Urothelium cell line (cell line): Measurements from ENCODE around the gene LZTFL1.

Experiments
- DNase-seq: peaks from one replicate; pipeline ENCODE4 v3.0.0; 2011; ENCODE audit warnings: low spot score, mixed read lengths
- FAIRE-seq: peaks from 2 replicates; lab custom pipeline; 2011; peaks lifted over from hg19 to GRCh38; lab: Jason Lieb, UNC

Gene LZTFL1

DNA sequence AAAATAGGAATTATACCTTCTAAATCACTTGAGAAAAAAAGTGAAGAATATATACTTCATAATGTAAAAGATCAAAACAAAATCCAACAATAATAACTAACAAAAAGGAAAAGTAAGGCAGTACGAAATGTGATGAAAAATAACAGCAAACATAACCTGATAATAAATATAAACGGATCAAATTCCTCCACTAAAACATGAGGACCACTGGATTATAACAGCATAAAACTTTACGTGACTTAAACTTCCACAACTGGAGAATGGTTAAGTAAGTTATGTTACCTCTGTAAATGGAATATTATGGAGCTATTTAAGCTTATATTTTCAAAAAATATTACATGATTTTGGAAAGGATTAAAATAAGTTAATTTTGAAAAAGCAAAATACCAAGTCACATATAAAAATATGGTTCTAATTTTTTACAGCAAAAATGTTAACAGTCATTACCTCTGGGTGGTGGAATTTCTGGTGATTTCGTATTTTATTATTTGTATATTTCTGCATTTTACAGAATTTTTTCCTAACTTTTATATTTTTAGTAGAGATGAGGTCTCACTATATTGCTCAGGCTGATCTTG, 52.6 kb downstream of the LZTFL1 start:
- FAIRE-seq = no peak
- no peak for DNase-seq

DNA sequence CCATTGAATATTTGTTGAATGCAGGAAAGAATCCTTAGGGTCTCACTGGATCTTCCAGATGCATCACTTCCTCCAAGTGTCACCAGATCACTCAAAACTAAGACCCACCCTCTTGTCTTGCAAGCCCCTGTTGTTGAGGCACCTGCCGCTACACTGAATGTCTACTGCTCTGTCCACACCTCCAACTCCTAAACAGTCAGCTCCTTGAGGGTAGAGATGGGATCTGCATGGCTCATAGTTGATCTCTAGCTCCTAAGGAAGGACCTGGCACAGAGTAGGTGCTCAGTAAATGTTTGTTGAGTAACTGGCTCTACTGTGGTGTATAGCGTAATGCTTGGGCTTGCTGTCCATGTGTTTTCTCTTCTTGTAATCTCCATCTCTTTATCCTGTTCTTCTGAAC, 54.4 kb downstream of the LZTFL1 start:
- FAIRE-seq = no peak
- no peak for DNase-seq

DNA sequence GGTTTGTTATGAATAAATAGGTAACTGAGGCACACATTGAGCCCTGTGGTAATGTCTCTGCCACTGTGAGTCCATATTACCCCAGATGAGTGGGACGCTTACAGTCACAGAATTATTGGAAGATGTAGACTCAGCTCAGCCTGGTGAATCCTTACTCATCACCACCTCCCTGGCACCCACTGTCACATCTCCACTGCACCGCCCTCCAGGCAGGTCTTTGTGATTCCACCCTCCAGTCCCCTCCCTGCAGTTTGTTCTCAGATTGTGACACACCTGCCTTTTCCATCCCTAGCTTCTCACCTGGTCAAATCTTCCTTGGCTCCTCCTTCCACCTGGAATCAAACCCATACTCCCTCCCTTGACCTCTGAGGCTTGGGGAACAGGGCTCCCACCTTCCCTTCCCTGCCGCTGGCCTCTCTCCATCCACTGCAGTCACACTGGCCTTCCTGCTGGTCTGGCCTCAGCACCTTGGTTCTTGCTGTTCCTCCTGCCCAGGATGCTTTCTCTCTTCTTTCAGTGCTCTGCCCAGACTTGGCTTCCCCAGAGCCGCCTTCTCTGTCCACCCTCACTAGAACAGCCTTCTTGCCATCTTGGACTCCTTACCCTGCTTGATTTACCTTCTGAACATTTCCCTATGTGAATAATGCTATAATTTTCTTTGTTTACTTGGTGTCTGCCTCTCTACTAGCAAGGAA, 55.0 kb downstream of the LZTFL1 start:
- FAIRE-seq (no peak), DNase-seq (no peak)

DNA sequence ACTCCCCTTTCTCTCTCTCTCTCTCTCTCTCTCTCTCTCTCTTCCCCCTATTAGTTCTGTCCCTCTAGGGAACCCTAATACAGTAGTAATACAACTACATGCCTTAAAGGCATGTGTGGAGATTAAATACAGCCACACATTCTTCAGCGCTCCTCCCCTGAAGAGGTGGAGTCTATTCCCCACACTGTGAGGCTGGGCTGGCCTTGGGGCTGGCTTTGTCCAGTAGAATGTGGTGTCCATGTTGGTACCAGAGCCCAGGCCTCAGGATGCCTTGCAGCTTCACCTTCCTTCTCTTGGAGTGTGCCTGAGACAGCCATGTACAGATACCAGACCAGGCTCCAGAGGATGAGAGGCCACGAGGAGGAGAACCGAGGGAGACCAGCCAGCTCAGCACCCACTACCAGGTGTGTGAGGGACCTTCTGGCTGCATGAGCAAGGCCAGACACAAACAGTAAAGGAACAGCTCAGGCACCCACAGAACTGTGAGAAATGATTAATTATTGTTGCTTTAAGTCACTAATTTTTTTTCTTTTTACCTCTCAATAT, 56.2 kb downstream of the LZTFL1 start:
- DNase-seq (no peak), FAIRE-seq (no peak)

DNA sequence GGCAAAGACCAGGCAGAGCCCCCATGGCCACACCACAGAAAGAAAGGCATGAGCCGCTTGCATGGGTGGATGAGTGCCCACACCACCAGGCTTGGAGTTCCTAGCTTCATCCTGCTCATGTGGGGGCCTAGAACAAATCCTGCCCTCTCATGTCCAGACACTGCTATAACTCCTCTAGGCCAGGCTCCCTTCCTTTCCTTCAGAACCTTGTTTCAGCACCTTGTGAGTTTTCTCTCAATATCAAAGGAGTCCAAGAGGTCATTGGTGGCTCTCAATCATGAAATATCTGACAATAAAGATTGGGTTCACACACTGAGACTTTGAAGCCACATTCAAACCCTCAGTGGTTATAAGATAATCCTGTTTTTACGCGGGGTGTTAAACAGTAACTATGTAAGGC, 58.3 kb downstream of the LZTFL1 start:
- no peak for DNase-seq
- no peak for FAIRE-seq

DNA sequence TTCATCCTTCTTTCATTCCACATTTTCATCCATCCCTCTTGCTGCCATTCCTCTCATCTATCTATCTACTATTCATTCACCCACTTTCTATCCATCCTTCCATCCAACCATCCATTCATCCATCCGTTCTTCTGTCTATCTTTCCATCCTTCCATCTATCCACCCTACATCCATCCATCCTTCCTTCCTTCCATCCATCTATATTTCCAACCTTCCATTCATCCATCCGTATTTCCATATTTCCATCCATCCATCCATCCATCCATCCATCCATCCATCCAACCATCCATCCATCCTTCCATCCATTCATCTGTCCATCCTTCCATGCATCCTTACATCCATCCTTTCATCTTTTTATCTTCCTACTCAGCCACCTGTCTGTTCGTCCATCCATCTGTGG, 59.5 kb downstream of the LZTFL1 start:
- no peak for DNase-seq
- FAIRE-seq = peak; percentile 53

DNA sequence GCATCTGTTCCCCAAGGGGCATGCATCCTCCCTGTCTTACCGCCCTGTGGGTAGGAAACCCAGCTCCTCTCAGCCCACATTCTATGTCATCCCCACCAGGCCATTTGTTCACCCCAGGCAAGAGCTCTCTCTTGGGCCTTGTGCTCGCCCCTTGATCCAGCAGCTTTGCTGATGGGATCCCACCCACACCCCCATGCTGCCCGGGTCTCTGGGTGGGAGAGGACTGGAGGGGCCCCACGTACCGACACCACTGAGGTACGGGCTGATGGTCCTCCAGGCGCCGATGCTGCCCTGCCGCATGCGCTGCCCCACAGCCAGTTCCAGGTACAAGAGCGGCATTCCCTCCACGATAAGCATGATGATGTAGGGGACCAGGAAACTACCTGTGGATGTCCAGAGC, 60.1 kb downstream of the LZTFL1 start:
- peak; percentile 17 for FAIRE-seq
- no peak for DNase-seq

DNA sequence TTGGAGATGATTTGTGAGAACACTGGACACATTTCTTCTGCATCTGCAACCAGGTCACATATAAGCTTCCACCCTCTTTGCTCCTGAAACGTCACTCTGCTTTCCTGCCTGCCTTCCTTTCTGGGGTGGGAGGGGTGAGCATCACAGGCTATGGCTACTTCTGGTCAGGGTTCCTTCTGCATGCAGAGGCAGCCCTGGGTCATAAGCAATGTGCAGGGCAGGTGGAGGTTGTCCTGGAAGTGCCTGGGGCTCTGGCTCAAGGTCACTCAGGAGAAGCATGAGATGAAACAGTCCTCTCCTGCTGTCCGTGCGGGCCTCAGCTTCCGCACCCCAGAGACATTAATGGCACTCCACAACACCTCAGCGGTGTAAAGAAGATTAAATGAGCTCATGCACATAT, 60.6 kb downstream of the LZTFL1 start:
- FAIRE-seq (no peak), DNase-seq (no peak)

DNA sequence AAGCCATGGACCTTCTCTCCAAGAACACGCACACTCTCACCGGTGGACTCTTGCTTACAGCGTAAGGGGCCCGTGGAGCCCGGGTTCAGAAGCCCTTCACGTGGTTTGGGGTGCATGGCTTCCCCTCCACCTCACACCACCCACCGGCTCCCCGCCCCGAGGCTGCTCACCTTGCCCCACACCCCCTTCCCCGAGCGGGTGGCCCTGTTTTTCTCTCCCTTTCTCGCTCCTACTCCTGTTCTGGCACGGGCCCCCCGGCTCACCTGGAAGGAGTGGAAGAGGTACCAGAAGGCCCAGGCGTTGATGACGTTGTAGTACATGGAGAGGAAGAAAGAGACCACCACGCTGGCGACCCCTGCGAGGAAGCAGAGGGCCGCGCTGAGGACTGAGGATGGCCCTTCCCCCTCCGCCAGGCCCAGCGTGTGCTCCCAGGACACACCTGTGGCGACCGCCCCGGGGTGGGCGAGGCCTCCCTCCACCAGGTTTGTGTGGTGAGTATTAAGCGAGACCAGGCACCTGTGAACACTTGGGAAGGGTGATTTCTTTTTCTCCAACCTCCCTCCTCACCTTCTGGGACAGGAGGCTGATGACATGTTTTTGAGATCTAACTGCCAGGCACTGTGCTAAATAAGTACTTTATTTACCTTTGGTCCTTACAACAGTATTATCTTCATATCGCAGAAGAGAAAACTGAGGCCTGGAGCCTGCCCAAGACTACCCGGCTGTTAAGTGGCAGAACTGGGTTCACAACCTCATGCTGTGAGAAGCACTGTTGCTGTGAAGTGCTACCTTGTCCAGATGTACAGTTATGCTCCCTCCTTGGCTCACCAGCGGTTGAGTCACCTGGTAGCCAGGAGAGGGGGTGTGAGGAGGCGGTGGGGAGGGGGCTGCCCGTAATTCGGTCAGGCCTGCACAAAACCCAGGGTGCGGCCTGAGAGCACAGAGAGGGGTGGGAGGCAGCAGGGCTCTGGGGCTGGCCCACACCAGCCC, 61.9 kb downstream of the LZTFL1 start:
- FAIRE-seq (no peak), DNase-seq (no peak)

DNA sequence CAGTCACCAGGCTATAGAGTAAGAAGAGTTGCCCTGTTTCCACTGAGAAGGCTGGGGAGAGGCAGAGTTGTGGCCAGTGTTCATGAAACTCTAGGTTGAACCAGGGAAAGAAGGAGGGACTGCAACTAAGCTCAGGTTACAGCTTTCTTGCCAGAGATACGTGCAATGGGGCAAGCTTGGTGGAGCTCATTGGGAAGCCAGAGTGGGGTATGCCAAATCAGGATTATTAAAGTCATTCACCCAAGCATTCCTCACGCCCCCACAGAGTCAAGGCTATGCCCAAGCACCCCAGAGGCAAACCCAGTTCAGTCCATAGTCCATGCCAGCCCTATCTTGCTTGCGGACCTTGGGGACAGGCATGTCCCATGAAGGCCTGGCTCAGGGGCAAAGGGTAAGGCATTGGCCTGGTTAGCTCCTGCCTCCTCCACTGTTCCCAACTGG, 63.1 kb downstream of the LZTFL1 start:
- DNase-seq = no peak
- FAIRE-seq = no peak

DNA sequence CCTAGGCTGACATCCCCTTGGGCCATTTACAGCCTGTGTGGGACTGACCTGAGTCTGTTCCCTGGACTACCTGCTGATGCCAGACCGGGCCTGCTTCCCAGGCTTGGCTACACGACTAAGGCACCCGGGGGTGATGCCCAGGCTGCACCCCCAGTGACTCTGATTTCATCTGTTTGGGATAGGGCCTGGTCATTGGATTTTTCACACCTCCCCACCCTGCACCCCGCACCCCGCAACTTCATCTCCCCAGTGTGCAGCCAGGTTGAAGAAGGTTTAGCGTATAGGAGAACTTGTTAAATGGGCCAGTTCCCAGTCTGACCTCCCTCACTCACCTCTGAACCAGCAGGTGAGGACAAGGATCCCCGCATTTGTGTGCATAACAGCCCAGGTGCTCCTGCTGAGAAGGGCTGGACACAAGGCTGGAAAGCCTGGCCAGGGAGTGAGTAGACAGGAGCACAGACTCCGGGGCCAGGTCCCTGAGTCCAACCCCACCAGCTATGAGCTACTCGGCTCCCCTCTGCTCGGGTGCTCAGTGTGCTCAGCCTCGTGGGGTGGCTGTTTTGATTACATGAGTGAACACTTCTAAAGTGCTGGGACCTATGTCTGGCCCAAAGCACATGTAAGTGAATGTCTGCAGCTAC, 64.1 kb downstream of the LZTFL1 start:
- no peak for DNase-seq
- no peak for FAIRE-seq

DNA sequence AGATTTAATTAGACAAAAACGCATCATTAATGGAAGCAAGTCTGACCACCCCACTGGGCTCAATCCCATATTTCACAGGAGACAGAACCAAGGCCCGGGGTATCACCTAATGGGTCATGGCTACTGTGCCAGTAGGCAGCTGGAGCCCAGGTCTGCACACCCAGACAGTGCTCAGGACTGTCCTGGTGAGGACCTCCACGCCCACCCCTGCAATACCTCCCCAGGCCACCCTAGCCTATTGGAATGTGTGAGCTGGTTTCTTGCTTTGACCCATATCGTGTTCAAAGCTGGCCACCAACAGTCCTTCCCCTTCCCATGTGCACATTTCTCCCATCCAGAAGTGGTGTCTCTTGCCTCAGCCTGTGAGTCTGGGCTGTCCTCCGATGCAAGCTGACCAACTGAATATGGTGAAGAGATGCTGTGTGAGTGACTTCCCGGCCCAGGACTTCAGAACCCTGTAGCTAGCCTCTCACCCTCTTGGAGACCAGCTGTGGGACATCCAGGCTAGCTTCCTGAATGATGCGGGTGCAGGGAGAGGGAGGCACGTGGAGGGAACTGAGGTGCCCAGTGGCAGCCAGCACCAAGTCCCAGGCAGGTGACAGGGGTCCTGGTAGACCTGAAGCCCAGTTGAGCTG, 64.7 kb downstream of the LZTFL1 start:
- DNase-seq (no peak), FAIRE-seq (no peak)

DNA sequence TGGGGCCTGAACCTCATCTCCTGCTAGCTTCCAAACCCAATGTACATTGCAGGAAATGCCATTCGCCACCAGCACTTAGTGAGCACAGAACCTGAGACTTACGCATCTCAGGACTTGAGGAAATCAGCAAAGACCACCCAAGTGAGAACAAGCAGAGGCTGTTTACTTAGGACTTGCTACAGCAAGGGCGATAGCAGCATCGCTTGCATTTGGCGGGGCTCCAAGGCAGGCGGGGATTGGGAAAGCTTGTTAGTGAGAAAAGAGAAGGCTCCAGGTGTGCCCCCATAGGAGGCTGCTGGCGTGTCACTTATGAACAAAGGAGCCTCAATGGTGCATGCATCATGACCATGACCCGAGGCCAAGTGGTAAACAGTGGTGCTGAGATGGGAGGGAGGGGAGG, 65.3 kb downstream of the LZTFL1 start:
- no peak for DNase-seq
- no peak for FAIRE-seq

DNA sequence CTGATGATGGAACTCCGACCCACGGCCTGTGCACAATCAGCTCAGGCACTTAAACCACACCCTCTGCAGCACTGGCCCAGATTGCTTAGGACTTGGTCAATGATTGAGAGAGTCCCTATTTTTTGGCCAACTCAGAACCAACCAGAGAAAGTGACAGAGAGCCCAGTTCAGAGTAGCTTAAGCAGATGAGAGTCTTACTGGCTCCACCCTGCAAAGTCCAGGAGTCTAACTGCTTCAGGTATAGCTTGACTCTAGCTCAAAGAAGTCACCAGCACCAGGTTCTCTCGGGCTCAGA, 65.7 kb downstream of the LZTFL1 start:
- DNase-seq (no peak), FAIRE-seq (no peak)

DNA sequence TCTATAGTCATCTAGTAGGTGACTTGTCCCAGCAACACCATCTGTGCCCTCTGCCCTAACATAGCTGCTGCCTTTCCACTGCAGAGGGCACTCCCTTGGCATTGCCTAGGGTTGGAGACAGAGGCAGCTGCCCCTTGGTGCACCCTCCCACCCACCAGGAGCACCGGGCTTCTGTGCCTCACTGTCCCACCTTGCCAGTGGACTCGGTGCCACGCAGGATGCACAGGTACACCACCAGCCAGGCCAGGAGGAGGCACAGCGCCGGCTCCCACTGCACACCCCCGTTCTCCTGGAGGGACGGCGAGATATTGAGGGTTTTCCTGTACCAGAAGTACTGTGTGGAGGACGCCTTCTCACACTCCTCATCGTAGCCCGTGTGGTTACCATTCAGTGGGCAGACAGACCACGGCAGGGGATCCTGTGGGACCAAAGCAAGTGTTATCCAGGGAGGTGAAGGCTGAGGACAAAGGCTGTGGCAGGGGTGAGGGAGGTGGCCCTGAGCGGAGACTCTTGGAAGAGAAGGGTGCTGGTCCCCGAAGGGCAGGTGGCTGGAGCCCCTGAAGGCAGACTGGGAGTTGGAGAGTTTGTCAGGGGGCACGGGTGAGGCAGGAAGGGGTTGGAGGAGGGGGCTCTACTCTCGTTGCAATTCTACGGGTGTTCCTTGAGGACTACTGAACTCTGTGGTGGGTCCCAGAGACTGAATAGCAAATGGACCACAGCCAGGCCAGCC, 66.2 kb downstream of the LZTFL1 start:
- no peak for DNase-seq
- FAIRE-seq = peak; percentile 40

DNA sequence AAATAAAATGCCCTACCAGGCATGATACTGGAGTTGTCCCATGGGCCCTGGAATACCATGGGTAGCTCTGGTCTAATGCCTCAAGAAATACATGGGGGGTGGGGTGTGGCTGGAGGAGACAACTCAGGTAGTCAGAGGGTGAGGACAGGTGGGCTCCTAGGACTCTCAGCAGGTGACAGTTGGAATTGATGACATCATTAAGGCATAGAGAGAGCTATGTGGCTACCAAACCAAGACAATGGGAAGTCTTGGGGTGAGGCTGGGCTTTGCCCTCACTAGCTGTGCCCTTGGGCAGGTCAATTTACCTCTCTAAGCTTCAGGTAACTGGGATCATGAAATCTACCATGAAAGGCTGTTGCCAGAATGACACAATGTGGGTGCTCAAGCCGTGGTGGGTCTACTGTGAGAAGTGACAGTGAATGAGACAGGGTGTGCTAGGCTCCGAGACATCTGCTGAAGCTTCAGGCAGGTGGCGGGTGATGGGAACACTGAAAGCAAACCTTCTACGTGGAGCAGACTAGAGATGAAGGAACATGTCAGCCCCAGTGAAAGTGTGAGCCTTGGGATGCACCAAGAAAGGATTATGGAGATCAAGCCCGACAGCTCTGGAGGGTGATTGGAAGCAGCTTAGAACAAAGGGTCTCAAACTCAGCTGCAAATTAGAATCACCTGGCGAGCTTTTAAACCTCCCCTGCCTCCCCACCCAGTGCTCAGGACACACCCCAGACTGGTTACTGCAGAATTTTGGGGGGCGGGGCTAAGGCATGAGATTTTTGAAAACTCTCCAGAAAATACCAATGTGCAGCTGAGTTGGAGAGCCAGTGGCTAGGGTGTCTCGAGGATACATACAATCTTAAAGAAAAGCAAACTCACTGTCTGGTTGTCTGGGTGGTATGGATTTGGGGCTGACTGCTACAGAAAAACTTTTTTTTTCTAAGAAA, 67.1 kb downstream of the LZTFL1 start:
- no peak for DNase-seq
- no peak for FAIRE-seq

DNA sequence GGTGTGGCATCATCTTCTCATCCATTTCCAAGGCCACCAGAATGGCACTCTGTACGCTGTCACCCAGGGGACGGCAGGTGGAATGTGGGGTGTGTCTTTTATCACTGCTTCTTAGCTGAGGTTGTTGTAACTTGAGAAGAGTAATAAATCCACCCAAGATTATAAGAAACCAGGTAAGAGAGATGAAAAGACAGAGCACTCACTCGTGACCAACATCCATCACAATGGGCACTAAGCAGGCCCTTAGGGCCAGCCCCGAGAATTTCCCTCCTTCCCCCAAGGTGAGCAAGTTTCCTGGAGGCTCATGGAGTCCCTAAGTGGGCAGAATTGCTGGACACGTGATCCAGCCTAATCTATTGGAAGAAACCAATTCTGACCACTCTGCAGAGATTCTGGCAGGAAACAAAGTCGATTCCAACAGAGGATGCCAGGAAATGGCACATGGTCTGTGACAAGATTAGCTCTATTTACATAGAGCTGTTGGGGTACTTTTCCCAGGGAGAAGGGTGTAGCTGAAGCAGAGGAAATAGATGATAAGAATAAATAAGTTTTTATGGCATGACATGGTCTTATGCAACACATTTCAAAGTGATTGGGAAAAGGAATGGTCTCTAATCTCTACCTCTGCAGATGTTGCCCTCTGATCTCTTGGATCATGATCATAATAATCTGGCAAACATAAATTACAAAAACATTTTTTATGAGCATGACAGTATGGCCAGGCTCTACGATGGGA, 68.0 kb downstream of the LZTFL1 start:
- FAIRE-seq (no peak), DNase-seq (no peak)
